K562 (cell line): Measurements from ENCODE around the gene EPM2A. TPM values are rescaled to one million over a fixed set of nuclear protein-coding genes. Genes with fewer than 3 reads are reported as not detected.
A peak's percentile ranks its signal among the peaks of the same experiment; 100 is the strongest.

Experiments
- HNRNPL ChIP-seq: fragments of 200-400 bp; formaldehyde crosslinking; IDR thresholded peaks from 2 replicates; pipeline ENCODE4 v1.6.1; 2017; ENCODE audit warnings: low read depth, mild to moderate bottlenecking, low read length
- MBD2 ChIP-seq: sonication (generic); IDR thresholded peaks from 2 replicates; pipeline ENCODE4 v1.6.1; 2016; ENCODE audit warnings: low read depth, borderline replicate concordance
- NFRKB ChIP-seq: fragments of 450-650 bp; IDR thresholded peaks from 2 replicates; pipeline ENCODE4 v1.6.1; 2016; ENCODE audit warnings: low read depth
- SMC3 ChIP-seq: conservative IDR thresholded peaks from 2 replicates; pipeline ENCODE4 v1.6.1; 2011; ENCODE audit warnings: low read depth, low read length, improper control_type of control experiment; ENCODE audit not compliant: insufficient read depth
- TRIM24 ChIP-seq, 2 experiments: fragments of 450-650 bp; IDR thresholded peaks; 2 replicates each; pipeline ENCODE4 v1.6.1; 2016
- ZNF695 ChIP-seq: fragments of 450-650 bp; formaldehyde crosslinking; IDR thresholded peaks from 2 replicates; pipeline ENCODE4 v1.4.0; 2020; ENCODE audit warnings: mild to moderate bottlenecking, moderate library complexity
- polyA plus RNA-seq, 8 experiments: library from polyadenylated mRNA; depleted of rRNA in 4 of 8; stranded (reverse) in 5 of 8; unstranded in 3 of 8; fragments of >200 nt; fragmentation: Nextera tagmentation in 2 of 8; fragmentation: Illumina TruSeq in 1 of 8; extraction: Ambion mirVana in 2 of 8; extraction: Trizol in 1 of 8; gene quantifications; 2 replicates each; pipeline versions ENCODE4 v1.2.1 to v1.2.3, GENCODE V29; 2011 to 2014; ENCODE audit warnings: inconsistent platforms in 1 of 8, missing spikeins in 1 of 8
- total RNA-seq, 7 experiments: library from RNA; depleted of rRNA in 6 of 7; stranded (reverse); fragments of >200 nt in 6 of 7; fragmentation: Illumina TruSeq in 2 of 7; extraction: Trizol in 2 of 7; gene quantifications; 2 replicates each; pipeline versions ENCODE4 v1.2.1 to v1.2.3, GENCODE V29; 2011 to 2021; ENCODE audit warnings: low replicate concordance in 1 of 7
- TF ChIP-seq, protein P1 (sequence below), 3 experiments: IDR thresholded peaks in 2 of 3; conservative IDR thresholded peaks in 1 of 3; 2 replicates each; pipeline ENCODE4 v1.5.1; 2011 to 2012; ENCODE audit warnings: low read length in 3 of 3, mild to moderate bottlenecking in 3 of 3, control low read depth in 2 of 3, improper control_type of control experiment in 1 of 3, inconsistent platforms in 1 of 3, low read depth in 1 of 3, mixed read lengths in 1 of 3, moderate library complexity in 1 of 3; ENCODE audit not compliant: insufficient read depth in 2 of 3
- TF ChIP-seq, protein P2 (sequence below), 2 experiments: fragments of 450-650 bp in 1 of 2; sonication (generic) in 1 of 2; formaldehyde crosslinking; conservative IDR thresholded peaks; 2 replicates each; pipeline versions ENCODE4 v1.4.0 to v1.8.1; 2020 to 2022; ENCODE audit warnings: mild to moderate bottlenecking in 1 of 2, missing genetic modification reagents in 1 of 2
- TF ChIP-seq, protein P3 (sequence below): fragments of 450-650 bp; IDR thresholded peaks from 2 replicates; pipeline ENCODE4 v1.6.1; 2016; ENCODE audit warnings: low read depth, mild to moderate bottlenecking, moderate library complexity
- TF ChIP-seq, protein P4 (sequence below), 2 experiments: fragments of 450-650 bp in 1 of 2; IDR thresholded peaks; 2 replicates each; pipeline ENCODE4 v1.6.1; 2011 to 2017; ENCODE audit warnings: low read depth in 2 of 2, antibody characterized with exemption in 1 of 2, borderline replicate concordance in 1 of 2, low read length in 1 of 2, mild to moderate bottlenecking in 1 of 2, mixed read lengths in 1 of 2; ENCODE audit not compliant: control insufficient read depth in 1 of 2
- TF ChIP-seq, protein P5 (sequence below): fragments of 250-450 bp; sonication (Bioruptor Pico); IDR thresholded peaks from 2 replicates; pipeline ENCODE4 v1.5.0; 2022; ENCODE audit warnings: mild to moderate bottlenecking

EPM2A gene
- total and polyA plus RNA-seq, 9 of the 15 experiments (the other 6 are each of a cell fraction or from before 2014, with no cell fraction given) = 0.35 to 5.3 (median 2.5) TPM

DNA sequence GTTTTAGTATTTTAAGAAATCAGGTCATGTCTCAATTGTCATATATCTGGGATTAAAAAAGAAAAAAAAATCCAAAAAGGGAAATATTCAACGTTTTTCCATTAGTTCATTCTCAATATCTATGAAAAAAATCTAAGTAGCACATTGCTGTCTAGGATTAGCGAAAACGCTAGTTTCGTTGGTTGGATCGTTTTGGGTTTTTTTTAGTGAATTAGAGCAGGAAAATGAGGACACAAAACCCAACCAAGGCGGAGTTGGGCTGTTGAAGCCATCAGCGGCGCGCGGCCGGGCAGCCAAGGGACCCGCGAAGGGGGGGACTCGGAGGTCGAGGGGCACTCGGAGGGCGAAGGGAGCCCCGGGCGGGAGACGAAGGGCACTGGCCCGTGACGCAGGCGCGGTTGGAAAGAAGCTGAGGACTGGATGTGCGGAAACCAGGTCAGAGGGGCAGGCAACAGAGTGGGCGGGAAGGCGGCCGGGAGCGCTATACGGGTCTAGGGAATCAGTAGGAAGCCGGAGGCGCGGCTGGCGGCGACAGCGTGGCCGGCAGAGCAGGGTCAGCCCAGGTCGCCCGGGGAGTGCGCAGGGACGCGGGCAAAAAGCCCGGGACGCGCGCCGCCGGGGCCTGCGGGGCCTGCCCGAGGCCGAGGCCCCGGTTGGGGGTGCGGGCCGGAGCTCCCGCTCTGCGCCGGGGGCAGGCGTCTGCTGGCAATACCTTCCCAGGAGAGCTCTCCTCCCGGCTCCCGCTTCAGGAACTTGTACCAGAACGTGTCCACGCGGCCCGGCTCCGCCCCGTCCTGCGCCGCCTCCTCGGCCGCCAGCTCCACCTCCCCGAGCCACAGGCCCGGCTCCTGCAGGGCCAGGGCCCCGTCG is 599 bp downstream of the EPM2A start (continued):
- TF ChIP-seq NFRKB (0 out of 2 replicates have a peak, but pooled peaks have one; percentile 51), TRIM24 (IDR thresholded peaks at IDR 0.05) (peak in 1 of 2 experiments; percentile 63; a peak in 2 of 4 replicates), ZNF695 (CRISPR knock-in tag) (no peak; the same call in 1 of the 2 replicates), HNRNPL (peak; percentile 94), MBD2 (no peak), SMC3 (no peak)
- TF ChIP-seq, protein P1, sequence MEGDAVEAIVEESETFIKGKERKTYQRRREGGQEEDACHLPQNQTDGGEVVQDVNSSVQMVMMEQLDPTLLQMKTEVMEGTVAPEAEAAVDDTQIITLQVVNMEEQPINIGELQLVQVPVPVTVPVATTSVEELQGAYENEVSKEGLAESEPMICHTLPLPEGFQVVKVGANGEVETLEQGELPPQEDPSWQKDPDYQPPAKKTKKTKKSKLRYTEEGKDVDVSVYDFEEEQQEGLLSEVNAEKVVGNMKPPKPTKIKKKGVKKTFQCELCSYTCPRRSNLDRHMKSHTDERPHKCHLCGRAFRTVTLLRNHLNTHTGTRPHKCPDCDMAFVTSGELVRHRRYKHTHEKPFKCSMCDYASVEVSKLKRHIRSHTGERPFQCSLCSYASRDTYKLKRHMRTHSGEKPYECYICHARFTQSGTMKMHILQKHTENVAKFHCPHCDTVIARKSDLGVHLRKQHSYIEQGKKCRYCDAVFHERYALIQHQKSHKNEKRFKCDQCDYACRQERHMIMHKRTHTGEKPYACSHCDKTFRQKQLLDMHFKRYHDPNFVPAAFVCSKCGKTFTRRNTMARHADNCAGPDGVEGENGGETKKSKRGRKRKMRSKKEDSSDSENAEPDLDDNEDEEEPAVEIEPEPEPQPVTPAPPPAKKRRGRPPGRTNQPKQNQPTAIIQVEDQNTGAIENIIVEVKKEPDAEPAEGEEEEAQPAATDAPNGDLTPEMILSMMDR (IDR thresholded peaks at IDR 0.05 in 2 of 3, conservative IDR thresholded peaks at IDR 0.05 in 1 of 3; ENCODE audit: insufficient read depth in 2 of 3, low read depth in 1 of 3, low read length in 3 of 3) = no peak
- TF ChIP-seq, protein P2, sequence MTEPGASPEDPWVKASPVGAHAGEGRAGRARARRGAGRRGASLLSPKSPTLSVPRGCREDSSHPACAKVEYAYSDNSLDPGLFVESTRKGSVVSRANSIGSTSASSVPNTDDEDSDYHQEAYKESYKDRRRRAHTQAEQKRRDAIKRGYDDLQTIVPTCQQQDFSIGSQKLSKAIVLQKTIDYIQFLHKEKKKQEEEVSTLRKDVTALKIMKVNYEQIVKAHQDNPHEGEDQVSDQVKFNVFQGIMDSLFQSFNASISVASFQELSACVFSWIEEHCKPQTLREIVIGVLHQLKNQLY (CRISPR knock-in tag; conservative IDR thresholded peaks at IDR 0.05) = no peak
- TF ChIP-seq, protein P3, sequence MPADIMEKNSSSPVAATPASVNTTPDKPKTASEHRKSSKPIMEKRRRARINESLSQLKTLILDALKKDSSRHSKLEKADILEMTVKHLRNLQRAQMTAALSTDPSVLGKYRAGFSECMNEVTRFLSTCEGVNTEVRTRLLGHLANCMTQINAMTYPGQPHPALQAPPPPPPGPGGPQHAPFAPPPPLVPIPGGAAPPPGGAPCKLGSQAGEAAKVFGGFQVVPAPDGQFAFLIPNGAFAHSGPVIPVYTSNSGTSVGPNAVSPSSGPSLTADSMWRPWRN = no peak
- TF ChIP-seq, protein P4, sequence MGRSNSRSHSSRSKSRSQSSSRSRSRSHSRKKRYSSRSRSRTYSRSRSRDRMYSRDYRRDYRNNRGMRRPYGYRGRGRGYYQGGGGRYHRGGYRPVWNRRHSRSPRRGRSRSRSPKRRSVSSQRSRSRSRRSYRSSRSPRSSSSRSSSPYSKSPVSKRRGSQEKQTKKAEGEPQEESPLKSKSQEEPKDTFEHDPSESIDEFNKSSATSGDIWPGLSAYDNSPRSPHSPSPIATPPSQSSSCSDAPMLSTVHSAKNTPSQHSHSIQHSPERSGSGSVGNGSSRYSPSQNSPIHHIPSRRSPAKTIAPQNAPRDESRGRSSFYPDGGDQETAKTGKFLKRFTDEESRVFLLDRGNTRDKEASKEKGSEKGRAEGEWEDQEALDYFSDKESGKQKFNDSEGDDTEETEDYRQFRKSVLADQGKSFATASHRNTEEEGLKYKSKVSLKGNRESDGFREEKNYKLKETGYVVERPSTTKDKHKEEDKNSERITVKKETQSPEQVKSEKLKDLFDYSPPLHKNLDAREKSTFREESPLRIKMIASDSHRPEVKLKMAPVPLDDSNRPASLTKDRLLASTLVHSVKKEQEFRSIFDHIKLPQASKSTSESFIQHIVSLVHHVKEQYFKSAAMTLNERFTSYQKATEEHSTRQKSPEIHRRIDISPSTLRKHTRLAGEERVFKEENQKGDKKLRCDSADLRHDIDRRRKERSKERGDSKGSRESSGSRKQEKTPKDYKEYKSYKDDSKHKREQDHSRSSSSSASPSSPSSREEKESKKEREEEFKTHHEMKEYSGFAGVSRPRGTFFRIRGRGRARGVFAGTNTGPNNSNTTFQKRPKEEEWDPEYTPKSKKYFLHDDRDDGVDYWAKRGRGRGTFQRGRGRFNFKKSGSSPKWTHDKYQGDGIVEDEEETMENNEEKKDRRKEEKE (IDR thresholded peaks at IDR 0.05; ENCODE audit: borderline replicate concordance in 1 of 2, control insufficient read depth in 1 of 2, low read depth in 2 of 2, low read length in 1 of 2) = 0 out of 4 replicates have a peak, but pooled peaks of 1 of the 2 experiments have one; percentile 41
- TF ChIP-seq, protein P5, sequence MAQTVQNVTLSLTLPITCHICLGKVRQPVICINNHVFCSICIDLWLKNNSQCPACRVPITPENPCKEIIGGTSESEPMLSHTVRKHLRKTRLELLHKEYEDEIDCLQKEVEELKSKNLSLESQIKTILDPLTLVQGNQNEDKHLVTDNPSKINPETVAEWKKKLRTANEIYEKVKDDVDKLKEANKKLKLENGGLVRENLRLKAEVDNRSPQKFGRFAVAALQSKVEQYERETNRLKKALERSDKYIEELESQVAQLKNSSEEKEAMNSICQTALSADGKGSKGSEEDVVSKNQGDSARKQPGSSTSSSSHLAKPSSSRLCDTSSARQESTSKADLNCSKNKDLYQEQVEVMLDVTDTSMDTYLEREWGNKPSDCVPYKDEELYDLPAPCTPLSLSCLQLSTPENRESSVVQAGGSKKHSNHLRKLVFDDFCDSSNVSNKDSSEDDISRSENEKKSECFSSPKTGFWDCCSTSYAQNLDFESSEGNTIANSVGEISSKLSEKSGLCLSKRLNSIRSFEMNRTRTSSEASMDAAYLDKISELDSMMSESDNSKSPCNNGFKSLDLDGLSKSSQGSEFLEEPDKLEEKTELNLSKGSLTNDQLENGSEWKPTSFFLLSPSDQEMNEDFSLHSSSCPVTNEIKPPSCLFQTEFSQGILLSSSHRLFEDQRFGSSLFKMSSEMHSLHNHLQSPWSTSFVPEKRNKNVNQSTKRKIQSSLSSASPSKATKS (CRISPR knock-in tag) = no peak
